IMR-90 (cell line): ENCODE results near the gene MRAP. TPM values are rescaled to one million over a fixed set of nuclear protein-coding genes. Genes with fewer than 3 reads are reported as not detected.

ENCODE experiments used
- ATAC-seq: fragments of 200-7000 bp; cut with Tn5 transposase; 2 replicates; pipeline ENCODE4 v1.9.1; 2020; ENCODE audit warnings: low read depth, mild to moderate bottlenecking, moderate library complexity
- BruUV-seq: library from RNA; stranded (reverse); fragments of 400-500 nt; replicated peaks from 2 replicates; lab custom pipeline; 2021; lab: Mats Ljungman, UMichigan
- CTCF ChIA-PET: fragments of 300-600 bp; formaldehyde crosslinking; extraction: SDS; loops from one replicate; lab custom pipeline; 2021; ENCODE audit warnings: antibody characterized with exemption; lab: Yijun Ruan, JAX
- POLR2A ChIA-PET: fragments of 300-600 bp; sonication (Branson Sonifier 250); formaldehyde crosslinking; loops from one replicate; lab custom pipeline; 2022; ENCODE audit warnings: antibody characterized with exemption; ENCODE audit not compliant: unreplicated experiment; lab: Charles Lee
- DNase-seq: peaks from one replicate; pipeline ENCODE4 v3.0.0; 2013
- H2AFZ ChIP-seq: replicated peaks from 2 replicates; pipeline ENCODE3; 2013; ENCODE audit warnings: low read length, mild to moderate bottlenecking; ENCODE audit not compliant: poor library complexity
- H2AK5ac ChIP-seq: 2 replicates; pipeline ENCODE4 v1.6.1; 2013; ENCODE audit warnings: low read depth, low read length, inconsistent platforms
- H2AK9ac ChIP-seq: replicated peaks from 2 replicates; pipeline ENCODE3; 2013; ENCODE audit warnings: mild to moderate bottlenecking, low read depth, low read length, moderate library complexity; ENCODE audit not compliant: poor library complexity
- H2BK120ac ChIP-seq: 2 replicates; pipeline ENCODE4 v1.6.1; 2013; ENCODE audit warnings: low read depth, low read length, inconsistent platforms
- H2BK15ac ChIP-seq: 3 replicates; pipeline ENCODE4 v1.6.1; 2013; ENCODE audit warnings: low read depth, low read length, inconsistent platforms
- H2BK20ac ChIP-seq: 2 replicates; pipeline ENCODE4 v1.6.1; 2013; ENCODE audit warnings: low read depth, mild to moderate bottlenecking, inconsistent platforms, low read length, moderate library complexity
- H2BK5ac ChIP-seq: 2 replicates; pipeline ENCODE4 v1.6.1; 2013; ENCODE audit warnings: mild to moderate bottlenecking, low read depth, low read length, inconsistent platforms; ENCODE audit not compliant: poor library complexity, severe bottlenecking
- H3K14ac ChIP-seq: replicated peaks from 2 replicates; pipeline ENCODE4 v1.6.1; 2013; ENCODE audit warnings: low read depth, low read length, inconsistent platforms
- H3K18ac ChIP-seq: 2 replicates; pipeline ENCODE4 v1.6.1; 2013; ENCODE audit warnings: low read depth, low read length, control low read depth
- H3K23ac ChIP-seq: 2 replicates; pipeline ENCODE4 v1.6.1; 2013; ENCODE audit warnings: low read depth, low read length, inconsistent platforms
- H3K27ac ChIP-seq: 2 replicates; pipeline ENCODE4 v1.5.1; 2013; ENCODE audit warnings: mild to moderate bottlenecking, control low read depth, low read length; ENCODE audit not compliant: insufficient read depth
- H3K27me3 ChIP-seq: 2 replicates; pipeline ENCODE4 v1.6.1; 2013; ENCODE audit warnings: low read length; ENCODE audit not compliant: control insufficient read depth, insufficient read depth
- H3K36me3 ChIP-seq: 2 replicates; pipeline ENCODE4 v1.6.1; 2013; ENCODE audit warnings: low read length, mixed read lengths; ENCODE audit not compliant: control insufficient read depth, insufficient read depth
- H3K4ac ChIP-seq: 2 replicates; pipeline ENCODE4 v1.6.1; 2013; ENCODE audit warnings: low read depth, low read length, inconsistent platforms
- H3K4me1 ChIP-seq: 2 replicates; pipeline ENCODE4 v1.6.1; 2013; ENCODE audit warnings: low read length, mixed read lengths; ENCODE audit not compliant: control insufficient read depth, insufficient read depth
- H3K4me2 ChIP-seq: 2 replicates; pipeline ENCODE4 v1.6.1; 2013; ENCODE audit warnings: low read depth, mild to moderate bottlenecking, control low read depth, low read length, moderate library complexity
- H3K4me3 ChIP-seq: 2 replicates; pipeline ENCODE4 v1.5.1; 2013; ENCODE audit warnings: low read depth, mild to moderate bottlenecking, control low read depth, low read length, moderate library complexity; ENCODE audit not compliant: insufficient read depth
- H3K56ac ChIP-seq: 2 replicates; pipeline ENCODE4 v1.6.1; 2013; ENCODE audit warnings: low read length, inconsistent platforms; ENCODE audit not compliant: insufficient read depth; ENCODE audit errors: extremely low read depth
- H3K79me1 ChIP-seq, 2 experiments: 2 replicates each; pipeline ENCODE4 v1.6.1; 2013; ENCODE audit warnings: low read length in 2 of 2, inconsistent platforms in 1 of 2, low read depth in 1 of 2
- H3K9ac ChIP-seq: 2 replicates; pipeline ENCODE4 v1.6.1; 2013; ENCODE audit warnings: low read depth, low read length, control low read depth
- H3K9me1 ChIP-seq: 2 replicates; pipeline ENCODE4 v1.6.1; 2013; ENCODE audit warnings: low read length, inconsistent platforms; ENCODE audit not compliant: insufficient read depth
- H3K9me3 ChIP-seq: 2 replicates; pipeline ENCODE4 v1.6.1; 2013; ENCODE audit warnings: low read length; ENCODE audit not compliant: control insufficient read depth, insufficient read depth
- H4K20me1 ChIP-seq: 2 replicates; pipeline ENCODE4 v1.6.1; 2013; ENCODE audit warnings: low read length, inconsistent platforms; ENCODE audit not compliant: insufficient read depth
- H4K5ac ChIP-seq: 2 replicates; pipeline ENCODE4 v1.6.1; 2013; ENCODE audit warnings: mild to moderate bottlenecking, low read depth, low read length, control low read depth
- H4K8ac ChIP-seq, 2 experiments: 2 replicates each; pipeline ENCODE4 v1.6.1; 2013; ENCODE audit warnings: low read depth in 2 of 2, low read length in 2 of 2, control low read depth in 1 of 2, inconsistent platforms in 1 of 2
- H4K91ac ChIP-seq: 2 replicates; pipeline ENCODE4 v1.6.1; 2013; ENCODE audit warnings: low read depth, low read length, inconsistent platforms; ENCODE audit not compliant: insufficient read depth
- MAZ ChIP-seq: IDR thresholded peaks from 2 replicates; pipeline ENCODE4 v1.6.1; 2012; ENCODE audit warnings: low read depth, mild to moderate bottlenecking, low read length, improper control_type of control experiment, moderate library complexity, borderline replicate concordance
- SMC3 ChIP-seq: fragments of 150-350 bp; IDR thresholded peaks from 2 replicates; pipeline ENCODE4 v1.6.1; 2016; ENCODE audit warnings: low read depth, mild to moderate bottlenecking, antibody characterized with exemption, low read length, moderate library complexity
- WGBS, 2 experiments: methylation state at CpG; one replicate each; pipeline versions ENCODE4 v1.1.5 to v1.1.7; 2013; ENCODE audit warnings: missing lambda C conversion rate in 2 of 2; ENCODE audit not compliant: insufficient read length in 1 of 2; ENCODE audit errors: extremely low coverage in 2 of 2; 5-methylcytosine and 5-hydroxymethylcytosine counted together
- dilution Hi-C: fragments of 300-500 bp; cut with HindIII; formaldehyde crosslinking; loops from one replicate; pipeline ENCODE4 v1.14.3; 2018; ENCODE audit warnings: low sequenced_read_pairs; ENCODE audit not compliant: unreplicated experiment
- in situ Hi-C: fragments of 300-500 bp; cut with MboI; formaldehyde crosslinking; loops from 3 replicates; pipeline ENCODE4 v1.14.3; 2019; ENCODE audit warnings: low sequenced_read_pairs, inconsistent platforms, mixed read lengths
- intact Hi-C: fragments of 100-400 bp; cut with micrococcal nuclease; formaldehyde crosslinking; loops from 2 replicates; pipeline ENCODE4 v1.10.0; 2022
- polyA plus RNA-seq, 3 experiments: library from polyadenylated mRNA; depleted of rRNA; stranded (reverse); fragments of >200 nt; gene quantifications; 2 replicates each; pipeline ENCODE4 v1.2.3, GENCODE V29; 2012; ENCODE audit warnings: low replicate concordance in 1 of 3
- total RNA-seq: library from RNA; depleted of rRNA; stranded (reverse); fragments of >200 nt; gene quantifications from 2 replicates; pipeline ENCODE4 v1.2.3, GENCODE V29; 2012

Gene MRAP
- total and polyA plus RNA-seq, 2 of the 4 experiments (the other 2 are of a cell fraction): not detected

GRCh38 chr21:32253215-32253641, 45.4 kb upstream of the MRAP start:
- intact Hi-C loops: loop anchor here (10.0 kb wide), 1 partner anchor 258 kb away; no protein-coding TSS in a partner anchor
- Histone ChIP-seq H3K4ac (peak overlapping the region; percentile 61), H4K91ac (peak overlapping the region; percentile 48), H3K27me3 (peaks cover under 1% of the 10 kb centered on the region; the same call in 1 of the 2 replicates), H3K36me3 (no peaks in the 10 kb centered on the region), H3K9me1 (peaks cover 5% of the 10 kb centered on the region; the same call in 1 of the 2 replicates), H3K56ac (no peak overlapping the region; the same call in 1 of the 2 replicates), H2AFZ (peak overlapping the region; percentile 84), H4K8ac (peak overlapping the region in 1 of 2 experiments; percentile 75; a peak in 2 of 4 replicates), H4K20me1 (no peaks in the 10 kb centered on the region), H3K4me2 (peak overlapping the region; percentile 13; the same call in 1 of the 2 replicates), H3K9ac (no peak overlapping the region), H2BK5ac (no peak overlapping the region), H3K18ac (peak overlapping the region; percentile 40; the same call in 1 of the 2 replicates), H2BK120ac (peak overlapping the region; percentile 82), H3K4me1 (peaks cover 20% of the 10 kb centered on the region), H3K23ac (no peak overlapping the region), H2BK20ac (peak overlapping the region; percentile 56), H2BK15ac (peak overlapping the region; percentile 74; the same call in 1 of the 3 replicates), H3K4me3 (no peak overlapping the region), H4K5ac (peak overlapping the region; percentile 2; the same call in 1 of the 2 replicates), H2AK9ac (peak overlapping the region; percentile 31), H3K79me1 (no peaks in the 10 kb centered on the region), H3K14ac (no peak overlapping the region), H3K9me3 (no peaks in the 10 kb centered on the region), H3K27ac (peak overlapping the region; percentile 62; the same call in 1 of the 2 replicates), H2AK5ac (no peak overlapping the region)
- in situ Hi-C loops: no loop called here
- TF ChIP-seq SMC3: no peak
- peak; percentile 21; the same call in 1 of the 2 replicates for TF ChIP-seq MAZ
- ATAC-seq (peak; percentile 77), DNase-seq (peak; percentile 65)
- POLR2A ChIA-PET: interaction anchor here (0.6 kb wide), 1 partner anchor 888 kb away, joined by 14 read pairs; no protein-coding TSS in a partner anchor
- CTCF ChIA-PET: interaction anchor here (0.6 to 1.1 kb wide), 3 partner anchors 118 to 388 kb away, joined by 3 to 4 read pairs (median 3); no protein-coding TSS in a partner anchor
- dilution Hi-C loops: no loop called here
- BruUV-seq: no TSS peak
- WGBS, 2 experiments: 70% methylated on average over 2 of the region's 7 CpGs; no CpG with 5 or more reads in 1 of the 2 experiments
